GM21723 (cell line): ENCODE data around the gene SIGLEC15.
"Not testable (repeated sequence)": the region's sequence is repeated elsewhere in the genome, so short reads cannot be mapped to it uniquely, and the experiment has no call there.

Experiments used
- ATAC-seq: cut with Tn5 transposase; IDR thresholded peaks from one replicate; pipeline ENCODE4 v1.9.1; 2021; ENCODE audit warnings: mild to moderate bottlenecking, moderate library complexity; ENCODE audit not compliant: unreplicated experiment

SIGLEC15 gene

DNA sequence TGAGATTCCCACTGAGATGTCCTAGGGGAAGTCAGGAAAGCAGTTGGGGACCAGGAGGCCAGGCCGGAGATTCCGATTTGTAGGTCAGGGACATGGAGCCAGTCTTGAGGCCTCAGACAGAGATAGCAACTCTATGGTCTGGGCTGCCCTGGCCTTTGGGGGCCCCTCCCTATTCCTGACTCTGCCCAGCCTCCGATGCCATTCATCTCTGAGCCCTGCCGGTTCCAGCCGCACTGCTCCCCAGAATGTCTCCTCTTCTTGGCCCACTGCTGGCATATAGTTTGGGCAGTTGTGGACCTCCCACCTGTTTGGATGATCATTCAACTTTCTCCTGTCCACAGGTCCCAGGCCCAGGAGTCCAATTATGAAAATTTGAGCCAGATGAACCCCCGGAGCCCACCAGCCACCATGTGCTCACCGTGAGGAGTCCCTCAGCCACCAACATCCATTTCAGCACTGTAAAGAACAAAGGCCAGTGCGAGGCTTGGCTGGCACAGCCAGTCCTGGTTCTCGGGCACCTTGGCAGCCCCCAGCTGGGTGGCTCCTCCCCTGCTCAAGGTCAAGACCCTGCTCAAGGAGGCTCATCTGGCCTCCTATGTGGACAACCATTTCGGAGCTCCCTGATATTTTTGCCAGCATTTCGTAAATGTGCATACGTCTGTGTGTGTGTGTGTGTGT lies 16.4 kb downstream of the SIGLEC15 start:
- no peak for ATAC-seq

- ATAC-seq: no peak
Measured at GRCh38 chr18:45843019-45843418, 17.5 kb downstream of the SIGLEC15 start.

GRCh38 chr18:45844938-45845337 lies 19.5 kb downstream of the SIGLEC15 start:
- ATAC-seq: no peak

DNA sequence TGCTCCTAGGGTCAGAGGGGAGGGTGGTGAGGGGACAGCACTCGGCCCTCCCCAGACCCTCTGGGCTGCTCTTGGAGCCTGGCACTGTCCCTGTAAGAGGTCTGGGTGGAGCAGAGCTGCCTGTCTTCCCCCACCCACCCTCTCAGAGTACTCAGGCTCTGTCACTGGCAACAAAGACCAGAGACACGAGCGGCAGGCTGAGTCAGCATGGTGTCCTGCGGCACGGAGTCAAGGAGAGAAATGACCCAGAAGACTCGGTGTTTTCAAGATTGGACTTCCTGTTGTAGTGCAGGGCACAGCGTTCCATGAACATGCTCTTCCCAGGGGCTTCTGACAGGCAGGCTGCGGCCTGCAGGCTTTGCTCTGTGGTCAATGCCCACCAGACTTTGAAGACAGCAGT lies 19.9 kb downstream of the SIGLEC15 start:
- ATAC-seq: no peak

DNA sequence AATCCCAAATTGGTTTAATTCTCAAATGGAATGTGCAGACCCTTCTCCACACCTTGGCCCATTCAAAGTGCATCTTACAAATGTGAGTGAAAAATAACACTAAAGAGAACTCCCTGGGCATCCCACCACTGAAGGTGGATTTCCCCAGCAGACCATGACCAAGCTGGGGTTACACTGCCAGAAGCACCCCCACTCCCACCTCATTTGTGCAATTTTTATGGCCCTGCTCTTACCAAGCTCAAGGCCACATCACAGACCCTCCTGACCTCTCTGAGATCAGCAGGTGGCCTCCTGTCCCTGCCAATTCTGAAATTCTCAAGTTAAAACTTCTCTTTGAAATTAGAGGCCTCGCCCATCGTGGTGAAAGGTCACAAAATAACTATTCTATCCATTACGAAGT lies 21.6 kb downstream of the SIGLEC15 start:
- ATAC-seq: no peak

DNA sequence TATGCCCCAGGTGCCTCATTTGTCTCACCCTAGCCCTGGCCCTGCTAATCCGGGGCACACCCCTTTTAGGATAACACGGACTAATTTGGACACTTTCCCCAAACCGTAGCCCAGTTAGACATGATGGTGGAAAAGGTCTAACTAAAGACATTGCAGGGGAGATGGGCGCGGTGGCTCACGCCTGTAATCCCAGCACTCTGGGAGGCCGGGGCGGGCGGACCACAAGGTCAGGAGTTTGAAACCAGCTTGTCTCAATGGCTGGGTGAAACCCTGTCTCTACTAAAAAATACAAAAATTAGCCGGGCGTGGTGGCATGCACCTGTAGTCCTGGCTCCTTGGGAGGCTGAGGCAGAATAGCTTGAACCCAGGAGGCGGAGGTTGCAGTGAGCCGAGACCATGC lies 23.2 kb downstream of the SIGLEC15 start:
- not testable (repeated sequence) for ATAC-seq

DNA sequence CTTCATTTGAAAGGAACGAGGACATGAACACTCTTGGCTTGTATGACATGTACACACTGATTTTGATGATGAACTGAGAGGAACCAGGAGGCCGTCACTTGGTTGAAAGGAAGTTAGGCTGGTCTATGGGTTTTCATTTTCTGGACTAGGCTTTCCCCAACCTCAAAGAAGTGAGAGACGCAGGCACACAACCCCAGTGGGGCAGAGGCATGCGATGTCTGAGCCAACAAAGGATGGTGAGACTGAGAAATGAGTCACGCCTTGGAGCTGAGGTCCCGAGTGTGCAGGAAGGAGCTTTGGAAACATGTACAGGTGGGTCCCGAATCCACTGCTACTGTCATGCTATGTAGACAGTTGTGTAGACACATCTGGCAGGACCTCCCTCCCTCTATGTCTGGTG lies 24.1 kb downstream of the SIGLEC15 start:
- no peak for ATAC-seq

- no peak for ATAC-seq
Measured at GRCh38 chr18:45850021-45850420, 24.5 kb downstream of the SIGLEC15 start.

GRCh38 chr18:45851161-45851925 lies 25.9 kb downstream of the SIGLEC15 start:
- no peak for ATAC-seq

GRCh38 chr18:45852631-45853030 lies 27.2 kb downstream of the SIGLEC15 start:
- no peak for ATAC-seq

DNA sequence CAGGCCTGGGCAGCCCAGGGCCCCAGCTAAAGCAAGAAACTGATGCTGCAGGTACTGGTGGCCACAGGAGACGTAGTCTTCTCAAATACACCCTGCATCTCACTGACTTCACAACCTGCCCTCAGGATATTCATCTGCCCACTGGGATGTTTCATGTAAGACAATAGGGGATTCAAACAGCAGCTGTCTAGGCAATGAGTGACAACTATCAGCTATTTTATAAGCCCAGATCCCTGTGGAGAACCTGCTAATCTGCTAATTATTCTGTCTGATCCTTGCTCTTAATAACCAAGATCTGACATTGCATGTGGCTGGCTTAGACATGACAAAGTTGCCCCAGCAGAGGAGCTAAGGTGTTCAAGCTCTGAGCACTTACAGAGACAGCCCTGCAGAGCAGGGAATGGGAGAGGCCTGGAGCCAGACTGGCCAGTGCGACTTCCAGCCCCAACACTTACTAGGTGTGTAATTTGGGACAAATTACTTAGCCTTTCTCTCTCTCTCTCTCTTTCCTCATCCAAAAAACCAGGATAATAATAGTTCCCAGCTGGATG lies 28.6 kb downstream of the SIGLEC15 start:
- no peak for ATAC-seq

DNA sequence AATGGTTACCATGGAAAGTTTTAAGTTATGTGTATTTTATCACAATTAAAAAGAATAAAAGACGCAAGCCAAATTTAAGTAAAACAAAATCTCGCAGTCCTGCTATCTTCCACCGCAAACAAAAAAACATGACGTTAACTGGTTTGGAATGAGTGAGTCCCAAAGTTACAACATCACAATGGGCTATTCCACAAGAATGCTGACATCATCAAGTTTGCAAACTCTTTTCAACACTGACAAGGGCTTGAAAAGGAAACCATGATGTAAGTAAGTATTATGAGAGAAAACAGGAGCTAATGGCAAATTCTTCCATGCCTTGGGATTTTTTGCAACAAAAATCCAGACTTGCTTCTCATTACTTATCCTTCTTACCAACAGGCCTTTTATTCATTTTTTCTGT lies 31.1 kb downstream of the SIGLEC15 start:
- ATAC-seq: no peak

DNA sequence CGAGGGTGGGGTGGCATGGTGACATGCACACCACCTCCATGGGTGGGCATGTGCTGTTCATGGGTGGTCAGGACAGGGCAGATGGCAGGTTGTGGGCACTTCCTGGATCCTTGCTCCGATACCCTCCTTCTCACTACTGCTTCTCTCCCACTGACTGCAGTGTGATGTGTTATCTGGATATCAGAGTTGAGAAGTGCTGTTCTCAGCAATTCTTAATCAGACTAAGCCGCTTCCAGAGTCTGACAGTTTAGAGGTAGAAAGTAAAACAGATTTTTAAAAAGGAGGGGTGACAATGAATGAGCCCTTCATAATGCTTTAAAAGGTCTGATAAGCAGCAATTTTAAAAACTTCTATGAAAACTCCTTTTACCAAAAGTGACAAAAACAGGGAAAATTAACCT lies 33.9 kb downstream of the SIGLEC15 start:
- ATAC-seq: no peak

GRCh38 chr18:45860492-45860891 lies 35.0 kb downstream of the SIGLEC15 start:
- ATAC-seq: no peak

DNA sequence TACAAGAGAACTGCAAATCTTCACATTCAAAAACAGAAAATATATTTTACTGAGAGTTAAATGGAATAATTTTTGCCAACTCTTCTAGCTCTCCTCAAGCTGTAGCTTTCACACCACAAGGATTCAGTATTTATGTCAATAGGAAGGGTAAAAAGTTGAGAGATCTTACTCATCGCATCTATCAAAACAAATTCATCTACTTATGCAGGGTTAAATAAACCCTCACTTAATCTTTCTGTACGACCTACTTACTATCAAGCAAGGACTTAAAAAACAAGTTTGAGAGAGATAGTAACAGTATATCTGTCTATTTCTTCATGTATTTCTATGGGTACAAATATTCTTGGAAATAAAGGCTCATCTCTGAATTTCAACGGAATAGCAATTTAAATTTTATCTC lies 35.5 kb downstream of the SIGLEC15 start:
- no peak for ATAC-seq

DNA sequence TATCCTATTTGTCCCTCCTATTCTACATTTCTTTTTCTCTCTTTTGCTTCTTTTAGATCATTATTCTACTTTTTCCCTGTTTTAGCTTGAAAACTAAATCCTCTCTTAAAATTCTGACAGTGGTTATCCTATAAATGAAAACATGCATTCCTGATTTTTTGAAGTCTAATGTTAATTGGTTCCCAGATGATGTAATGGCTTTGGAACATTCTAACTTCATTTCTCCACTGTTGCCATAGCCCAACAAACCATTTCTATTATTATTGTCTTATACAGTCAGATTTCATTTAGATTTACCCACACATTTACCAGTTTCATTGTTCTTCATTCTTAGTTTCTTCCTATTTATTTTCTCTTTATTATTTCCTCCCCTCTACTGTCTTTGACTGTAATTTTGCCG lies 36.5 kb downstream of the SIGLEC15 start:
- ATAC-seq: no peak

DNA sequence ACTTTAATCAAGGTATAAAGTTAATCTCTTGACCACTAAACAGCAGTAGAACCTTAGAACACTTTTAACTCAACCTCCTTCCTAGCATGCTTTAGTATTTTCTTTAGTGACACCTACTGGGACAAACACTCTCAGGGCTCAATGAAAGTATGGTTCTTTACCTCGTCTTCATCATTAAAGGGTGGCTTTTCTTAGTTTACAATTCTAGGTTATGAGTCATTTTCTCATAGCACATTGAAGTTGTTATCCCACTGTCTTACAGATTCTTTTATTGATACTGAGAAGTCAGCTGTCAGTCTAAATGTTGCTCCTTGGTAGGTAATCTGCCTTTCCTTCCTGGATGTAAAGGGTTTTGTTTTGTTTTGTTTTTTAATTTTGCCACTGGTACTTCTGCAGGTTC lies 38.0 kb downstream of the SIGLEC15 start:
- no peak for ATAC-seq

GRCh38 chr18:45864081-45864480 lies 38.6 kb downstream of the SIGLEC15 start:
- ATAC-seq: no peak

GRCh38 chr18:45865466-45865865 lies 40.0 kb downstream of the SIGLEC15 start:
- no peak for ATAC-seq

- no peak for ATAC-seq
Measured at GRCh38 chr18:45870419-45870818, 44.9 kb downstream of the SIGLEC15 start.

DNA sequence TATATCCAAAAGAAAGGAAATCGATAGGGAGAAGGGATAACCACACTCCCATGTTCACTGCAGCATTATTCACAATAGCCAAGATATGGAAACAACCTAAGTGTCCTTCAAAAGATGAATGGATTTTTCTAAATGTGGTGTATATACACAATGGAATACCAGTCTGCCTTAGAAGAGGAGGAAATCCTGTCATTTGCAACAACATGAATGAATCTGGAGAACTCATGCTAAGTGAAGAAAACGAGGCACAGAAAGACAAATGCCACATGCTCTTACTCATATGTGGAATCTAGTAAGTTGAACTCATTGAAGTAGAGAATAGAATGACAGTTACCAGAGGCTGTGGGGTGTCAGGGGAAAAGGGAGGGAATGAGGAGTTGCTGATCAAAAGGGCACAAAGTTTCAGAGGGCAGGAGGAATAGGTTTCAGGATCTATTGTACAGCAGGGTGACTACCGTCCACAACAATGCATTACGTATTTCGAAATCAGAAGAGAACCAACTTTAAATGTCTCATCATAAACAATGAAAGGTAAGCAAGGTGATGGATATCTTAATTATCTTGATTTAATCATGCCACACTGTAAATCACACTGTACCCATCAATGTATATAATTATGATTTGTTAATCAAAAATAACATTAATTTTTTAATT lies 46.1 kb downstream of the SIGLEC15 start:
- no peak for ATAC-seq
